ENCODE results near the gene SLC51A. TPM values are rescaled to one million over a fixed set of nuclear protein-coding genes. Genes with fewer than 3 reads are reported as not detected.

Gene SLC51A
- total and polyA plus RNA-seq, 2 of the 13 experiments (the other 11 are each of a cell fraction or from before 2014, with no cell fraction given), result 4.3 to 48.8 TPM

GRCh38 chr3:196194542-196194915, 21.8 kb upstream of the SLC51A start (continued):
- TF ChIP-seq PRDM15 (CRISPR knock-in tag; IDR thresholded peaks at IDR 0.05) (no peak), NFYB (CRISPR knock-in tag; IDR thresholded peaks at IDR 0.05) (no peak)

- H3K27ac ChIP-seq (ENCODE audit: extremely low read length, insufficient read depth, low read length), result no peak overlapping the region
- no peak for TF ChIP-seq CENPT (CRISPR knock-in tag; IDR thresholded peaks at IDR 0.05; ENCODE audit: low read depth)
- TF ChIP-seq MEIS2 (CRISPR knock-in tag; IDR thresholded peaks at IDR 0.05), result no peak
- no peak for TF ChIP-seq CEBPZ (IDR thresholded peaks at IDR 0.05; ENCODE audit: low read length)
- no peak for TF ChIP-seq RBFOX2 (IDR thresholded peaks at IDR 0.05; ENCODE audit: low read depth, low read length)
- TF ChIP-seq POLR2AphosphoS5 (IDR thresholded peaks at IDR 0.05; ENCODE audit: low read depth, low read length), result no peak
- TF ChIP-seq NR2F2 (IDR thresholded peaks at IDR 0.05; ENCODE audit: borderline replicate concordance, low read depth), result no peak
- TF ChIP-seq HHEX (CRISPR knock-in tag; IDR thresholded peaks at IDR 0.05), result no peak
- TF ChIP-seq ZXDC (CRISPR knock-in tag; IDR thresholded peaks at IDR 0.05), result no peak
- 54% methylated on average over 7 of the region's 14 CpGs for WGBS (ENCODE audit: low lambda C conversion rate)
- in situ Hi-C loops (cut with HindIII; ENCODE audit: extremely low pct_ligation_motif_present, low pct_unique_long_range_greater_than_20kb) (loop anchor here (5.0 kb wide), 1 partner anchor 118 kb away; no protein-coding TSS in a partner anchor), intact Hi-C loops (cut with micrococcal nuclease; ENCODE audit: unreplicated experiment) (loop anchor here (1.0 kb wide), 3 partner anchors 122 to 173 kb away; no protein-coding TSS in a partner anchor)
- ChIA-PET POLR2A (interaction anchor here (0.5 kb wide), 1 partner anchor 123 kb away, joined by 6 read pairs; no protein-coding TSS in a partner anchor), CTCF (ENCODE audit: low intra/inter-chr PET ratio, low total read pairs) (interaction anchor here (1.1 to 1.7 kb wide), 3 partner anchors 123 to 323 kb away, joined by 6 to 32 read pairs (median 15); no protein-coding TSS in a partner anchor)
- peaks cover 60% of the 10 kb centered on the region for H3K4me1 ChIP-seq (ENCODE audit: insufficient read depth, low read length)
- no peaks in the 10 kb centered on the region for H3K9me3 ChIP-seq (ENCODE audit: low read length)
- H3K4me3 ChIP-seq (replicated peaks in 1 of 3; ENCODE audit: insufficient read depth in 1 of 3, low read depth in 2 of 3, low read length in 3 of 3), result no peak overlapping the region
- no peak overlapping the region; the same call in 1 of the 2 replicates for H3K4me2 ChIP-seq (ENCODE audit: low read depth, low read length)
- H3K9ac ChIP-seq (ENCODE audit: insufficient read depth, low read depth, low read length), result no peak overlapping the region
- no peak for FAIRE-seq
- no peak overlapping the region for H2AFZ ChIP-seq (ENCODE audit: low read length)
- no peaks in the 10 kb centered on the region for H3K79me2 ChIP-seq (ENCODE audit: insufficient read depth, low read length)
- no peaks in the 10 kb centered on the region for H3K36me3 ChIP-seq (replicated peaks in 1 of 2; ENCODE audit: control insufficient read depth in 1 of 2, insufficient read depth in 2 of 2, low read length in 2 of 2)
- ATAC-seq, result no peak
- no peaks in the 10 kb centered on the region for H4K20me1 ChIP-seq (ENCODE audit: insufficient read depth, low read length)
- BruUV-seq (replicated peaks), result no TSS peak
- H3K27me3 ChIP-seq (ENCODE audit: control insufficient read depth in 1 of 2, insufficient read depth in 2 of 2, low read length in 2 of 2), result peaks cover 3 to 53% of the 10 kb centered on the region in 2 experiments; a peak in 4 of 5 replicates
- DNase-seq (ENCODE audit: low spot score), result no peak
Observed at GRCh38 chr3:196195664-196196265, 20.6 kb upstream of the SLC51A start.
